Activated CD8-positive, alpha-beta memory T cell treated with anti-CD3 and anti-CD28 coated beads, Interleukin-2, amount 50 U/mL, for 4 hours (primary cell): ENCODE measurements around the gene DLST.

Experiments used
- DNase-seq: peaks from one replicate; pipeline ENCODE4 v3.0.0-alpha.2; 2020

DLST gene

GRCh38 chr14:74881431-74882102 lies at the start of gene DLST:
Gene DLST (plus strand): TSS chr14:74881916. CDS start chr14:74881954, 38 bp downstream.
- DNase-seq = peak; percentile 83

GRCh38 chr14:74832849-74833248 lies 48.9 kb upstream of the DLST start:
- DNase-seq = no peak

- DNase-seq = no peak
These were observed 46.9 kb upstream of the DLST start for GRCh38 chr14:74834692-74835392.

- no peak for DNase-seq
These were observed 46.0 kb upstream of the DLST start for GRCh38 chr14:74835645-74836250.

GRCh38 chr14:74836251-74836960 lies 45.3 kb upstream of the DLST start:
- no peak for DNase-seq

- DNase-seq = no peak
These were observed 43.5 kb upstream of the DLST start for GRCh38 chr14:74838166-74838565.

GRCh38 chr14:74840603-74841030 lies 41.1 kb upstream of the DLST start:
- DNase-seq = no peak

GRCh38 chr14:74841230-74842207 lies 40.2 kb upstream of the DLST start:
- DNase-seq = no peak

- no peak for DNase-seq
These were observed 38.1 kb upstream of the DLST start for GRCh38 chr14:74843653-74844052.

GRCh38 chr14:74846168-74846567 lies 35.5 kb upstream of the DLST start:
- no peak for DNase-seq

GRCh38 chr14:74846968-74847665 lies 34.6 kb upstream of the DLST start:
- DNase-seq = no peak

- no peak for DNase-seq
These were observed 32.9 kb upstream of the DLST start for GRCh38 chr14:74848768-74849167.

GRCh38 chr14:74852922-74853530 lies 28.7 kb upstream of the DLST start:
- no peak for DNase-seq

- no peak for DNase-seq
These were observed 28.1 kb upstream of the DLST start for GRCh38 chr14:74853581-74853980.

GRCh38 chr14:74855021-74855420 lies 26.7 kb upstream of the DLST start:
- DNase-seq = no peak

- no peak for DNase-seq
These were observed 25.8 kb upstream of the DLST start for GRCh38 chr14:74855945-74856344.

GRCh38 chr14:74856366-74856765 lies 25.4 kb upstream of the DLST start:
- no peak for DNase-seq

- no peak for DNase-seq
These were observed 23.7 kb upstream of the DLST start for GRCh38 chr14:74858022-74858421.

GRCh38 chr14:74859757-74860552 lies 21.8 kb upstream of the DLST start:
- no peak for DNase-seq
